DOHH2 (cell line): ENCODE measurements around the gene APAF1.

Experiments used
- H3F3A ChIP-seq: fragments of 200-600 bp; sonication (generic), shearing (Covaris generic); 2 replicates; pipeline ENCODE4 v1.6.0; 2016; ENCODE audit warnings: antibody characterized with exemption, mild to moderate bottlenecking; ENCODE audit not compliant: control insufficient read depth, insufficient read depth
- H3K27ac ChIP-seq: fragments of 200-600 bp; sonication (generic); 2 replicates; pipeline ENCODE4 v1.5.1; 2014; ENCODE audit warnings: low read depth, mild to moderate bottlenecking, low read length, moderate library complexity
- H3K27me3 ChIP-seq: fragments of 200-600 bp; sonication (generic); 2 replicates; pipeline ENCODE4 v1.6.1; 2014; ENCODE audit warnings: mild to moderate bottlenecking, low read length, mixed read lengths; ENCODE audit not compliant: control insufficient read depth
- H3K36me3 ChIP-seq: fragments of 200-600 bp; sonication (generic); 2 replicates; pipeline ENCODE4 v1.6.1; 2014; ENCODE audit warnings: mild to moderate bottlenecking, low read length, moderate library complexity, mixed read lengths; ENCODE audit not compliant: control insufficient read depth
- H3K4me1 ChIP-seq: fragments of 200-600 bp; sonication (generic); 2 replicates; pipeline ENCODE4 v1.6.1; 2014; ENCODE audit warnings: mild to moderate bottlenecking, low read length, mixed read lengths; ENCODE audit not compliant: control insufficient read depth
- H3K4me2 ChIP-seq: fragments of 200-600 bp; sonication (generic); 2 replicates; pipeline ENCODE4 v1.6.0; 2014; ENCODE audit warnings: mild to moderate bottlenecking, low read length, moderate library complexity
- H3K4me3 ChIP-seq: fragments of 200-600 bp; sonication (generic); 2 replicates; pipeline ENCODE4 v1.5.1; 2014; ENCODE audit warnings: mild to moderate bottlenecking, low read length, mixed read lengths
- H3K79me2 ChIP-seq: fragments of 200-600 bp; sonication (generic); 2 replicates; pipeline ENCODE4 v1.6.1; 2014; ENCODE audit warnings: mild to moderate bottlenecking, low read length, mixed read lengths; ENCODE audit not compliant: control insufficient read depth
- H3K9me2 ChIP-seq: fragments of 200-600 bp; sonication (generic); replicated peaks from 2 replicates; pipeline ENCODE4 v1.6.1; 2014; ENCODE audit warnings: mild to moderate bottlenecking, low read length, mixed read lengths; ENCODE audit not compliant: control insufficient read depth
- H3K9me3 ChIP-seq: fragments of 200-600 bp; sonication (generic); 2 replicates; pipeline ENCODE4 v1.6.1; 2014; ENCODE audit warnings: antibody characterized with exemption, low read length, mixed read lengths; ENCODE audit not compliant: control insufficient read depth, insufficient read depth
- H4K20me1 ChIP-seq: fragments of 200-600 bp; sonication (generic); 2 replicates; pipeline ENCODE4 v1.6.0; 2014; ENCODE audit warnings: low read depth, mild to moderate bottlenecking, antibody characterized with exemption, low read length, moderate library complexity; ENCODE audit not compliant: control insufficient read depth, insufficient read depth
- EZH2phosphoT487 ChIP-seq: fragments of 200-600 bp; sonication (generic); IDR thresholded peaks from 2 replicates; pipeline ENCODE4 v1.6.1; 2017; ENCODE audit warnings: borderline replicate concordance, mild to moderate bottlenecking, antibody characterized with exemption, low read length, moderate library complexity, mixed read lengths
- TF ChIP-seq, protein P1 (sequence below): fragments of 200-600 bp; sonication (generic); IDR thresholded peaks from one replicate; pipeline ENCODE4 v1.5.1; 2014; ENCODE audit warnings: antibody characterized with exemption, mild to moderate bottlenecking, low read depth, low read length; ENCODE audit not compliant: poor library complexity, severe bottlenecking

APAF1 gene

DNA sequence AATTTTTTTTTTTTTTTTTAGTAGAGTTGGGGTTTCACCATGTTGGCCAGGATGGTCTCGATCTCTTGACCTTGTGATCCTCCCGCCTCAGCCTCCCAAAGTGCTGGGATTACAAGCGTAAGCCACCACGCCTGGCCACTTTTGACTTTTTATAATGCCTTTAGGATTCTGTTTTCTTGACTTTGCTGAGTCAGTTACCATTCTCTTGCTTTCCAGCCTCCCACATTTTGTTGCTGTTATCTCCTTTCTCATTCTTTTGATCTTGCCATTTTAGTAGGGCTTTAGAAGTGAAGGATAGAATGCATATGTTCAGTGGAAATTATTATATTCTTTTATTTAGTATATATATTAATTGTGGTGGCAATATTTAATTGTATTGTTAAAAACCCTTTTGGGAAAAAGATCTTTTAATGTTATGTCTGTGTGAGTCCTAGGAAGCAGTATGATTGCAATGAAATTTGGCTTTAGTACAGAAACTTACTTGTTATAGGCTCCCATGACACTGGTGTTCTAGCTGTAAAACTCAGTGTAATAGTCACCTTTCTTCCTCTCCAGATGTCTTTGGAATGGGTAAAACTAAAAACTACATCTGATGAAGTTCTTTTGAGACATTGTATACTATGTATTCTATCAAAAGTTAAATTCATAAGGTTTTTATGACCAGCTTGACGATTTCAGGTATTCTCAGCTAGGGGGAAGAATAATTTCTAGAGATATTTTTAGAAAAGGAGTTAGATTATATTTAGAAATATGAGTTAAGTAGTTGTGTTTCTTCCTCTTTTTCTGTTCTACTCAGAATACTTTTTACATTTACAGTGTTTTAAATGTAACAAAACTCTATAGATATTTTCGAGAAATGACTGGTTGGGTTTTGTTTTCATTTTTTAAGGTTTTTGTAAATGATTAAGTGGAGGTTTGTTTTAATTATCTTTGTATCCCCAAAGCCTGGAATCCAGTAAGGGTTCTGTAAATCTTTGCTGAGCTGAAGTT is 74.7 kb downstream of the APAF1 start:
- peak overlapping the region; percentile 66 for H3K4me3 ChIP-seq
- H3K79me2 ChIP-seq, result no peaks in the 10 kb centered on the region
- H3K4me2 ChIP-seq, result peak overlapping the region; percentile 88
- no peak for TF ChIP-seq EZH2phosphoT487
- TF ChIP-seq, protein P1, sequence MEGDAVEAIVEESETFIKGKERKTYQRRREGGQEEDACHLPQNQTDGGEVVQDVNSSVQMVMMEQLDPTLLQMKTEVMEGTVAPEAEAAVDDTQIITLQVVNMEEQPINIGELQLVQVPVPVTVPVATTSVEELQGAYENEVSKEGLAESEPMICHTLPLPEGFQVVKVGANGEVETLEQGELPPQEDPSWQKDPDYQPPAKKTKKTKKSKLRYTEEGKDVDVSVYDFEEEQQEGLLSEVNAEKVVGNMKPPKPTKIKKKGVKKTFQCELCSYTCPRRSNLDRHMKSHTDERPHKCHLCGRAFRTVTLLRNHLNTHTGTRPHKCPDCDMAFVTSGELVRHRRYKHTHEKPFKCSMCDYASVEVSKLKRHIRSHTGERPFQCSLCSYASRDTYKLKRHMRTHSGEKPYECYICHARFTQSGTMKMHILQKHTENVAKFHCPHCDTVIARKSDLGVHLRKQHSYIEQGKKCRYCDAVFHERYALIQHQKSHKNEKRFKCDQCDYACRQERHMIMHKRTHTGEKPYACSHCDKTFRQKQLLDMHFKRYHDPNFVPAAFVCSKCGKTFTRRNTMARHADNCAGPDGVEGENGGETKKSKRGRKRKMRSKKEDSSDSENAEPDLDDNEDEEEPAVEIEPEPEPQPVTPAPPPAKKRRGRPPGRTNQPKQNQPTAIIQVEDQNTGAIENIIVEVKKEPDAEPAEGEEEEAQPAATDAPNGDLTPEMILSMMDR, result no peak
- H3K36me3 ChIP-seq, result peaks cover 28% of the 10 kb centered on the region
- H3K9me3 ChIP-seq, result no peaks in the 10 kb centered on the region
- H3K27me3 ChIP-seq, result no peaks in the 10 kb centered on the region
- H3K9me2 ChIP-seq, result no peaks in the 10 kb centered on the region
- H3K27ac ChIP-seq, result peak overlapping the region; percentile 56
- no peaks in the 10 kb centered on the region for H4K20me1 ChIP-seq
- H3F3A ChIP-seq, result no peaks in the 10 kb centered on the region; the same call in 1 of the 2 replicates
- peaks cover 30% of the 10 kb centered on the region for H3K4me1 ChIP-seq

DNA sequence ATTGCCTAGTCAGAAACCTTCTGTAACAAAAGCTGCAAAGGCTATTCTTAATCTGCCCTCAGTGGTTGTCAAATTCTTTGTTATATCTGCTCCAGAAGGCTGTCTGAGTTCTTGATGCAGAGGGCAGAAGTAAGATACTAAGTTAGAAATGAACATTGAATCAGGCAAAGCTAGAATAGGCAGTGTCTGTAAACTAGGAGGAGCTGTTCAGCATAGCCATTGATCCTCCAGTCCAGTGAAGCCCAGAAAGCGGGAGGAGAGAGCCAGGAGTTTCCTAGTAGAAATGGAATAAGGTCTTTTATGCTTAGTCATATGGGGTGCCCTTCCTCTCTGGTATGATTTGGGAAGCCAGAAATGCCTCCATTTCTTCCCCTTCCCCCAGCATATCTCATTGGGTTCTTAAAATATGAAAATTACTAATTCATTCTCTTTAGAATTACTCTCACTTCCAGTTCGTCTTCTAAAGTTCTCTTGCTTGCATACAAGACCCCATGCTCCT is 76.2 kb downstream of the APAF1 start:
- peaks cover 34% of the 10 kb centered on the region for H3K36me3 ChIP-seq
- TF ChIP-seq, protein P1, result no peak
- no peak for TF ChIP-seq EZH2phosphoT487
- H3K9me3 ChIP-seq, result no peaks in the 10 kb centered on the region
- no peak overlapping the region for H3K27ac ChIP-seq
- H3K4me2 ChIP-seq, result no peak overlapping the region
- H4K20me1 ChIP-seq, result no peaks in the 10 kb centered on the region
- H3K27me3 ChIP-seq, result no peaks in the 10 kb centered on the region
- H3K4me1 ChIP-seq, result peaks cover 30% of the 10 kb centered on the region
- H3F3A ChIP-seq, result no peaks in the 10 kb centered on the region; the same call in 1 of the 2 replicates
- H3K79me2 ChIP-seq, result no peaks in the 10 kb centered on the region
- H3K4me3 ChIP-seq, result no peak overlapping the region
- H3K9me2 ChIP-seq, result no peaks in the 10 kb centered on the region

DNA sequence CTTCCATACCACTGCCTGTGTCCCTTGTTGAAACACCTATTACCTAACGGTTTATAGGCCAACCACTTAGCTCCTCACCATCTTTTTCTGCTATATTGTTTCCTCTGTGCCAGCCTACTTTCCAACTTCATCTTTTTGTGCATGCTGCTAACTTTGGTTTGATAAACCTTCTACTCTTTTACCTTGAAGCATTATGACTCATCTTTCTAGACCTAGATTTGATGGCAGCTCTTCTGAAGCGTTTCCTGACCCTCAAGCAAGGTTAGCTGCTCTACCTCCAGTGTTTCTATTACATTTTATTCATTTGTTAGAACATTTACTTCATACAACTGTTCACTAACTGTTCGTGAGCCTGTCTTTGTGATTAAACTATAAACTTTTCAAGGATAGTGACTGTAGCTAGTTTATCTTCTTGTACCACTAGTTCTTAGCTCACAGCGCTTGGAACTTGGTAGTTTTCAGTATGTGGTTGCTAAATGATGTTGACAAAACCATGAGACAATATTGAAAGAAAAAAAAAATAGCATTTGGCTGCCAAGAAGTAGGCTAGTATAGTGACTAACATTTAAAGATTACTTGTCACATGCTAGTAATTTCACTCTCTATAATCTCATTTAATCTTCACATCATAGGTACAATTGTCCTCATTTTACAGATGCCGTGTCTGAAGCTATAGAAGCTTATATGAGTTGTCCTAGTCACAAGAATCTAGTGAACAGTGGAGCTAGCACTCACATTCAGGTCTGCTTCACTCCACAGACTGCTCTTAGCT is 79.5 kb downstream of the APAF1 start:
- Histone ChIP-seq H3K4me2 (no peak overlapping the region), H3K36me3 (peaks cover 49% of the 10 kb centered on the region), H3K4me1 (peaks cover 29% of the 10 kb centered on the region)

More for the DNA sequence above, 79.5 kb downstream of the APAF1 start:
- no peaks in the 10 kb centered on the region for H4K20me1 ChIP-seq
- TF ChIP-seq, protein P1, result no peak
- TF ChIP-seq EZH2phosphoT487, result no peak
- H3K4me3 ChIP-seq, result no peak overlapping the region
- no peaks in the 10 kb centered on the region for H3K79me2 ChIP-seq
- H3K27me3 ChIP-seq, result no peaks in the 10 kb centered on the region
- no peak overlapping the region for H3K27ac ChIP-seq
- H3K9me2 ChIP-seq, result no peaks in the 10 kb centered on the region
- no peaks in the 10 kb centered on the region for H3K9me3 ChIP-seq
- no peaks in the 10 kb centered on the region; the same call in 1 of the 2 replicates for H3F3A ChIP-seq
